Tracheal epithelial cell (primary cell): ENCODE data around the gene SMIM12. TPM values are rescaled to one million over a fixed set of nuclear protein-coding genes. Genes with fewer than 3 reads are reported as not detected.

Experiments used
- total RNA-seq: library from RNA; depleted of rRNA; stranded (reverse); fragments of >200 nt; gene quantifications from 2 replicates; pipeline ENCODE4 v1.2.1, GENCODE V29; 2014

Gene SMIM12, protein sequence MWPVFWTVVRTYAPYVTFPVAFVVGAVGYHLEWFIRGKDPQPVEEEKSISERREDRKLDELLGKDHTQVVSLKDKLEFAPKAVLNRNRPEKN
- 26.0 and 29.4 TPM in 2 replicates for total RNA-seq

DNA sequence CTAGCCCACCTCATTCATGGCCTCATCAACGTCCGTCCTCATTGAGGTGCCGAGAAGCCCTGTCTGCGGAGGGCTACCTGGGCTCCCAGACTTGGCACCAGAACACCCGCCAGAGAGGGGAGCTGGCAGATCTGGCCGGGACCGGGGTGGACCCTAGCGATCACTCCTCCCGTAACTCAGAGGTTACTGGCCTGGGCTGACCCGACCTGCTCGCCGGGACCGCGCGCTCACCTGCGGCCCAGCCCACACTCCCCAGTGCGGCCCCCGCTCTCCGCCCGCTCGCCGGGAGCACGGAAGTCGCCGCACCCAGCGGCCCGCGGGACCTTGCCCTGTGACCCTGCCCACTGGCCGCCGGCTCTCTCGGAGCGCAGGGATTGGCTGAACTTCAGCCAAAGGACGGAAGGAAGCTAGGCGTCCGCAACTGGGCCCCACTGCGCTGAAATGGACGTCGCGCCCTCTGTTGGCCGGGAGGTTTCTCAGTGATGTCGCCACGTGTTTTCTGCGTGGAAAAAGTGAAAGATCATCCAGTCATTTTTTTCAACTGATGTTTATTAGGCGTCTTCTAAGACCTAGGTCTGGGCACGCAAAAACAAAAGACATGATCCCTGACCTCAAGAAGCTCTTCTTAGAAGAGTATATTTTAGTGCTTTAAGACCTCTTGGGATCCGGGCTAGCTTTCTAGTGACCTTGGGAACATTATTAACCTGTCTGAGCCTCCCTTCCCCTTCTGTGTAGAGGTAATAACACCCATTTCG lies at the start of gene SMIM12:
SMIM12 (minus strand) TSS at position 304 of the 755 bp plus-strand sequence. CDS start 3,772 bp downstream, outside the sequence.

Other genes with a start within 250 kb of the SMIM12 start
- 65.4 and 74.7 TPM in 2 replicates for gene GJB5, start 104.7 kb downstream of the SMIM12 start, total RNA-seq
- gene GJB4, start 100.0 kb downstream of the SMIM12 start, total RNA-seq, result 8.1 and 48.9 TPM in 2 replicates
- 160 and 174 TPM in 2 replicates for gene GJB3, start 78.5 kb downstream of the SMIM12 start, total RNA-seq
- gene GJA4, start 66.8 kb downstream of the SMIM12 start, total RNA-seq, result 0.48 TPM in 1 of 2 replicates, not detected in the other
- 0.21 TPM in 1 of 2 replicates, not detected in the other for gene DLGAP3, start 69.9 kb upstream of the SMIM12 start, total RNA-seq
- gene TMEM35B, start 125.6 kb upstream of the SMIM12 start, total RNA-seq, result 13.2 and 20.2 TPM in 2 replicates
- 11.3 and 15.1 TPM in 2 replicates for gene ZMYM6, start 172.2 kb upstream of the SMIM12 start, total RNA-seq
- 31.3 and 39.2 TPM in 2 replicates for gene ZMYM1, start 219.6 kb upstream of the SMIM12 start, total RNA-seq